ENCODE results near the gene DNAJC8. TPM values are rescaled to one million over a fixed set of nuclear protein-coding genes. Genes with fewer than 3 reads are reported as not detected.

The DNAJC8 gene
- total and polyA plus RNA-seq, 10 of the 15 experiments (the other 5 are each of a cell fraction or from before 2014, with no cell fraction given) = 91.2 to 296 (median 152) TPM

DNA sequence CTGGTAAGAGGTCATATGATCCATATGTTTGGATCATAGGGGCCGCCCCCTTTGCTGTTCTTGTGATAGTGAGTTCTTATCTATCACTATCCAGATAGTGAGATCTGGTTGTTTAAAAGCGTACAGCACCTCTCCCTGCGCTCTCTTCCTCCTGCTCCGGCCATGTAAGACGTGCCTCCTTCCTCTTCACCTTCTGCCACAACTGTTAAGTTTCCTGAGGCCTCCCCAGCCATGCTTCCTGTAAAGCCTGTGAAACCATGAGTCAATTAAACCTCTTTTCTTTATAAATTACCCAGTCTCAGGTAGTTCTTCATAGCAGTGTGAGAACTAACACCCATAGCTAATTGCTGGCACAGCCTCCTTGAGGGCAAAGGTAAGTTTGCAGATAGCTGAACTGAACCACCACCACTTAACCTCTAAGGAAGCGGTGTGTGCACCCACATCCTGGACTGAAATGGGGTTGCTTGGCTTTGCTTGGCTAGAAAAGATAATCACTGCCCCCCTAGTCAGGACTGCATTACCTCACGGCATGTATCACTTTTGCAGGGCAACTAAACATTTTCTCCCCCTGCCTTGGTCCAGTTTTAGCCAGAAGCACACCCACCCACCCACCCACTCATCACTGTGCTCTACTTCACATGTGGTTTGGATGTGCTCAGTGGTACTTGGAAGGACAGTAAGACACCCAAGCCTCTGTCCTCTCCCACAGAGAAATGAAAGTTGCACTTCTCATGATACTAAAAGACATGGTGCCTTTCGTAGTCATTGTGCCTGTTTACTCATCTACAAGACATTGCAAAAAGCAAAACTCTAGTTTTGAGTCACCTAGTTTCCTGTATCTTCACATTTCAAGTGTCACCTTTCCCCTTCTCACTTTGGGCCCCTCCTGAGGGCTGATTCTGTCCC, 33.2 kb downstream of the DNAJC8 start (continued):
- TF ChIP-seq GABPA (IDR thresholded peaks at IDR 0.05; ENCODE audit: low read depth) (peak; percentile 54; the same call in 1 of the 2 replicates), BCL11A (IDR thresholded peaks at IDR 0.05; ENCODE audit: low read depth, low read length) (peak; percentile 89), NBN (IDR thresholded peaks at IDR 0.05) (peak; percentile 76), MEF2A (IDR thresholded peaks at IDR 0.05; ENCODE audit: insufficient read depth, low read depth, low read length) (peak; percentile 84), ATF7 (IDR thresholded peaks at IDR 0.05; ENCODE audit: low read depth) (peak; percentile 84), GATAD2B (conservative IDR thresholded peaks at IDR 0.05; ENCODE audit: low read depth) (peak; percentile 91), TBL1XR1 (IDR thresholded peaks at IDR 0.05; ENCODE audit: low read depth, low read length) (peak; percentile 94), CHD4 (IDR thresholded peaks at IDR 0.05) (no peak), CHD1 (IDR thresholded peaks at IDR 0.05; ENCODE audit: low read depth, low read length) (no peak), SREBF2 (IDR thresholded peaks at IDR 0.05; ENCODE audit: low read length) (no peak), BACH1 (IDR thresholded peaks at IDR 0.05; ENCODE audit: borderline replicate concordance) (peak; percentile 85; the same call in 1 of the 2 replicates), CBX3 (IDR thresholded peaks at IDR 0.05; ENCODE audit: borderline replicate concordance, low read depth) (no peak), EED (IDR thresholded peaks at IDR 0.05; ENCODE audit: low read depth) (peak; percentile 84), HDAC6 (IDR thresholded peaks at IDR 0.05; ENCODE audit: unreplicated experiment) (no peak), SMAD1 (IDR thresholded peaks at IDR 0.05; ENCODE audit: low read depth, partially characterized antibody) (peak; percentile 89), NFYA (IDR thresholded peaks at IDR 0.05; ENCODE audit: borderline replicate concordance, low read depth, low read length) (no peak), EP300 (IDR thresholded peaks at IDR 0.05; ENCODE audit: borderline replicate concordance in 1 of 2, control insufficient read depth in 1 of 2, low read depth in 2 of 2, low read length in 2 of 2) (peak; percentile 85 to 98), MTA2 (IDR thresholded peaks at IDR 0.05; ENCODE audit: low read depth) (peak; percentile 98), ZSCAN29 (IDR thresholded peaks at IDR 0.05) (0 out of 2 replicates have a peak, but pooled peaks have one; percentile 47), HCFC1 (IDR thresholded peaks at IDR 0.05; ENCODE audit: low read length) (no peak; the same call in 1 of the 2 replicates), RAD51 (IDR thresholded peaks at IDR 0.05) (peak; percentile 30; the same call in 1 of the 2 replicates), ESRRA (IDR thresholded peaks at IDR 0.05; ENCODE audit: low read length) (no peak; the same call in 1 of the 2 replicates), ZBED1 (IDR thresholded peaks at IDR 0.05; ENCODE audit: borderline replicate concordance) (peak; percentile 86; the same call in 1 of the 2 replicates)
- TF ChIP-seq, protein P1, sequence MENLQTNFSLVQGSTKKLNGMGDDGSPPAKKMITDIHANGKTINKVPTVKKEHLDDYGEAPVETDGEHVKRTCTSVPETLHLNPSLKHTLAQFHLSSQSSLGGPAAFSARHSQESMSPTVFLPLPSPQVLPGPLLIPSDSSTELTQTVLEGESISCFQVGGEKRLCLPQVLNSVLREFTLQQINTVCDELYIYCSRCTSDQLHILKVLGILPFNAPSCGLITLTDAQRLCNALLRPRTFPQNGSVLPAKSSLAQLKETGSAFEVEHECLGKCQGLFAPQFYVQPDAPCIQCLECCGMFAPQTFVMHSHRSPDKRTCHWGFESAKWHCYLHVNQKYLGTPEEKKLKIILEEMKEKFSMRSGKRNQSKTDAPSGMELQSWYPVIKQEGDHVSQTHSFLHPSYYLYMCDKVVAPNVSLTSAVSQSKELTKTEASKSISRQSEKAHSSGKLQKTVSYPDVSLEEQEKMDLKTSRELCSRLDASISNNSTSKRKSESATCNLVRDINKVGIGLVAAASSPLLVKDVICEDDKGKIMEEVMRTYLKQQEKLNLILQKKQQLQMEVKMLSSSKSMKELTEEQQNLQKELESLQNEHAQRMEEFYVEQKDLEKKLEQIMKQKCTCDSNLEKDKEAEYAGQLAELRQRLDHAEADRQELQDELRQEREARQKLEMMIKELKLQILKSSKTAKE (IDR thresholded peaks at IDR 0.05; ENCODE audit: low read depth, poor library complexity, severe bottlenecking) = peak; percentile 92
- TF ChIP-seq, protein P2, sequence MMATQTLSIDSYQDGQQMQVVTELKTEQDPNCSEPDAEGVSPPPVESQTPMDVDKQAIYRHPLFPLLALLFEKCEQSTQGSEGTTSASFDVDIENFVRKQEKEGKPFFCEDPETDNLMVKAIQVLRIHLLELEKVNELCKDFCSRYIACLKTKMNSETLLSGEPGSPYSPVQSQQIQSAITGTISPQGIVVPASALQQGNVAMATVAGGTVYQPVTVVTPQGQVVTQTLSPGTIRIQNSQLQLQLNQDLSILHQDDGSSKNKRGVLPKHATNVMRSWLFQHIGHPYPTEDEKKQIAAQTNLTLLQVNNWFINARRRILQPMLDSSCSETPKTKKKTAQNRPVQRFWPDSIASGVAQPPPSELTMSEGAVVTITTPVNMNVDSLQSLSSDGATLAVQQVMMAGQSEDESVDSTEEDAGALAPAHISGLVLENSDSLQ (IDR thresholded peaks at IDR 0.05) = peak; percentile 70
- TF ChIP-seq, protein P3, sequence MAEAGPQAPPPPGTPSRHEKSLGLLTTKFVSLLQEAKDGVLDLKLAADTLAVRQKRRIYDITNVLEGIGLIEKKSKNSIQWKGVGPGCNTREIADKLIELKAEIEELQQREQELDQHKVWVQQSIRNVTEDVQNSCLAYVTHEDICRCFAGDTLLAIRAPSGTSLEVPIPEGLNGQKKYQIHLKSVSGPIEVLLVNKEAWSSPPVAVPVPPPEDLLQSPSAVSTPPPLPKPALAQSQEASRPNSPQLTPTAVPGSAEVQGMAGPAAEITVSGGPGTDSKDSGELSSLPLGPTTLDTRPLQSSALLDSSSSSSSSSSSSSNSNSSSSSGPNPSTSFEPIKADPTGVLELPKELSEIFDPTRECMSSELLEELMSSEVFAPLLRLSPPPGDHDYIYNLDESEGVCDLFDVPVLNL (IDR thresholded peaks at IDR 0.05; ENCODE audit: low read depth, low read length) = no peak
- TF ChIP-seq, protein P4, sequence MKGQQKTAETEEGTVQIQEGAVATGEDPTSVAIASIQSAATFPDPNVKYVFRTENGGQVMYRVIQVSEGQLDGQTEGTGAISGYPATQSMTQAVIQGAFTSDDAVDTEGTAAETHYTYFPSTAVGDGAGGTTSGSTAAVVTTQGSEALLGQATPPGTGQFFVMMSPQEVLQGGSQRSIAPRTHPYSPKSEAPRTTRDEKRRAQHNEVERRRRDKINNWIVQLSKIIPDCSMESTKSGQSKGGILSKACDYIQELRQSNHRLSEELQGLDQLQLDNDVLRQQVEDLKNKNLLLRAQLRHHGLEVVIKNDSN (IDR thresholded peaks at IDR 0.05; ENCODE audit: borderline replicate concordance, extremely low read length, insufficient read depth, low read depth, low read length) = no peak

Measured in GM12878 (cell line).